Small intestine (tissue), 7 donors: ENCODE results near the gene UHMK1. TPM values are rescaled to one million over a fixed set of nuclear protein-coding genes. Genes with fewer than 3 reads are reported as not detected.

Experiments used
- DNase-seq, 2 donors: peaks; one replicate each; pipeline versions ENCODE4 v3.0.0 to v3.0.0-alpha.2; 2013
- FAIRE-seq: peaks from 2 replicates; lab custom pipeline; 2012; peaks lifted over from hg19 to GRCh38; lab: Jason Lieb, UNC
- H3K27ac ChIP-seq, 3 donors: one replicate each; pipeline ENCODE4 v1.5.1; 2013; ENCODE audit warnings: low read length in 2 of 3, mild to moderate bottlenecking in 2 of 3, control low read depth in 1 of 3, inconsistent platforms in 1 of 3, low read depth in 1 of 3, moderate library complexity in 1 of 3
- H3K27me3 ChIP-seq, 3 donors: one replicate each; pipeline ENCODE4 v1.6.1; 2013; ENCODE audit warnings: low read length in 3 of 3, inconsistent platforms in 1 of 3; ENCODE audit not compliant: control insufficient read depth in 3 of 3, insufficient read depth in 3 of 3
- H3K36me3 ChIP-seq, 3 donors: one replicate each; pipeline ENCODE4 v1.6.1; 2013; ENCODE audit warnings: low read length in 3 of 3, inconsistent platforms in 1 of 3, low read depth in 1 of 3, mild to moderate bottlenecking in 1 of 3, moderate library complexity in 1 of 3; ENCODE audit not compliant: control insufficient read depth in 3 of 3, insufficient read depth in 2 of 3
- H3K4me1 ChIP-seq, 3 donors: one replicate each; pipeline ENCODE4 v1.6.1; 2013; ENCODE audit warnings: low read length in 2 of 3, inconsistent platforms in 1 of 3, low read depth in 1 of 3, mild to moderate bottlenecking in 1 of 3, moderate library complexity in 1 of 3; ENCODE audit not compliant: control insufficient read depth in 3 of 3, insufficient read depth in 2 of 3
- H3K4me3 ChIP-seq, 3 donors: one replicate each; pipeline ENCODE4 v1.5.1; 2013; ENCODE audit warnings: low read length in 3 of 3, control low read depth in 1 of 3, inconsistent platforms in 1 of 3, low read depth in 1 of 3, mild to moderate bottlenecking in 1 of 3, moderate library complexity in 1 of 3
- H3K9me3 ChIP-seq, 2 donors: one replicate each; pipeline ENCODE4 v1.6.1; 2013; ENCODE audit warnings: low read depth in 1 of 2, low read length in 1 of 2; ENCODE audit not compliant: control insufficient read depth in 2 of 2, insufficient read depth in 1 of 2
- WGBS, 3 donors: extraction: QIAGEN DNeasy Blood & Tissue Kit; methylation state at CpG; one replicate each; pipeline ENCODE4 v1.1.7; 2013; 5-methylcytosine and 5-hydroxymethylcytosine counted together
- polyA plus RNA-seq, 4 donors: library from polyadenylated mRNA; stranded (reverse) in 3 of 4; unstranded in 1 of 4; fragments of 200-250 nt in 3 of 4; fragments of 120-200 nt in 1 of 4; gene quantifications; one replicate each; pipeline versions ENCODE4 v1.2.1 to v1.2.3, GENCODE V29; 2013
- donor health status: healthy with polysubstance abuse.
- donor health status: control.
- donor health status: control.
- donor health status: Bipolar disorder and iron deficiency.
- donor health status: healthy.

UHMK1 gene
- polyA plus RNA-seq, 4 donors = 13.0 to 40.8 (median 17.6) TPM

GRCh38 chr1:162535501-162535900 lies 37.9 kb downstream of the UHMK1 start:
- FAIRE-seq = no peak

DNA sequence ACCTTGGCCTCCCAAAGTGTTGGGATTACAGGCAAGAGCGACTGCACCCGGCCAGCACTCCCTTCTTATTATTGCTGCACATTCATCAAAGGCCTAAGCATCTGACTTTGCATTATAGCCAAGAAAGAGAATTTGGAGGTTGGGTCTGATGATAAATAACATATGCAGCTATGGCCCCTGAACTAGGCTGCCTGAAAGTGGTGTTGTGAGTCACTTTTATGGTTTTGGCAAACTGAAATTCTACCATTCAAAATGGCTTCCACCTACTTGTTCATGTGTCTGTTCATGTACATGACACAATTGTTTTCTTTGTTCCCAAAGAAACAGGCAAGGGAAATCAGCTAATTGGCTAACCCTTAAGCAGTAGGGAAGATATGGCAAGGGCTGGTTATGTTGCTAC lies 38.9 kb downstream of the UHMK1 start:
- no peak overlapping the region for H3K27ac ChIP-seq
- FAIRE-seq (no peak), DNase-seq (no peak)
- H3K9me3 ChIP-seq = peaks cover 0 to 2% of the 10 kb centered on the region in 2 donors
- H3K36me3 ChIP-seq = peaks cover 0 to under 1% (median 0%) of the 10 kb centered on the region in 3 donors
- 93 to 98% (median 97%) methylated on average over 2 of the region's 2 CpGs for WGBS, 3 donors
- no peak overlapping the region for H3K4me3 ChIP-seq
- H3K4me1 ChIP-seq = no peaks in the 10 kb centered on the region
- H3K27me3 ChIP-seq = no peaks in the 10 kb centered on the region

More at GRCh38 chr1:162535501-162535900, 37.9 kb downstream of the UHMK1 start:
- 28 to 59% (median 33%) methylated on average over 1 of the region's 1 CpG for WGBS, 3 donors
- Histone ChIP-seq H3K27me3 (no peaks in the 10 kb centered on the region), H3K27ac (no peak overlapping the region), H3K4me1 (no peaks in the 10 kb centered on the region), H3K36me3 (peaks cover 0 to 4% (median 0%) of the 10 kb centered on the region in 3 donors), H3K4me3 (no peak overlapping the region), H3K9me3 (no peaks in the 10 kb centered on the region)
- DNase-seq = no peak

DNA sequence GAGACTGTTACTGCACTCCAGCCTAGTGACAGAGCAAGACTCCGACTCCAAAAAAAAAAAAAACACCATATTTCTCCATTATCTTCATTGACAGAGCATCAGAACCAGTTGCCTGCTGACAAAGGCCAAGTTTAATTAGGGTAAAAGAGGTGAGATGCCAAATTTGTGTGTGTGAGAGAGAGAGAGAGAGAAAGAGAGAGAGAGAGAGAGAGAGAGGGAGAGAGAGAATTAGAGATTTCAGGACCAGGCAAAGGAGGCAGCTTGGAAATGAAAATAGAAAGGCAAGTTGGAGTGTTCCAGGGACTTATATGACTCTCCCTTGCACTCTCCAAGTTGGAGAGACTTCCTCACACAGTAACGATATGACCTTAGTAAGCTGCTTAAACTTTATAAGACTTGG lies 39.6 kb downstream of the UHMK1 start:
- FAIRE-seq (no peak), DNase-seq (no peak)
- no peak overlapping the region for H3K4me3 ChIP-seq
- H3K9me3 ChIP-seq = peaks cover 0 to 3% of the 10 kb centered on the region in 2 donors
- no peaks in the 10 kb centered on the region for H3K27me3 ChIP-seq
- WGBS, 3 donors = 69 to 81% (median 78%) methylated on average over 2 of the region's 2 CpGs
- H3K4me1 ChIP-seq = no peaks in the 10 kb centered on the region
- no peaks in the 10 kb centered on the region for H3K36me3 ChIP-seq
- H3K27ac ChIP-seq = no peak overlapping the region

DNA sequence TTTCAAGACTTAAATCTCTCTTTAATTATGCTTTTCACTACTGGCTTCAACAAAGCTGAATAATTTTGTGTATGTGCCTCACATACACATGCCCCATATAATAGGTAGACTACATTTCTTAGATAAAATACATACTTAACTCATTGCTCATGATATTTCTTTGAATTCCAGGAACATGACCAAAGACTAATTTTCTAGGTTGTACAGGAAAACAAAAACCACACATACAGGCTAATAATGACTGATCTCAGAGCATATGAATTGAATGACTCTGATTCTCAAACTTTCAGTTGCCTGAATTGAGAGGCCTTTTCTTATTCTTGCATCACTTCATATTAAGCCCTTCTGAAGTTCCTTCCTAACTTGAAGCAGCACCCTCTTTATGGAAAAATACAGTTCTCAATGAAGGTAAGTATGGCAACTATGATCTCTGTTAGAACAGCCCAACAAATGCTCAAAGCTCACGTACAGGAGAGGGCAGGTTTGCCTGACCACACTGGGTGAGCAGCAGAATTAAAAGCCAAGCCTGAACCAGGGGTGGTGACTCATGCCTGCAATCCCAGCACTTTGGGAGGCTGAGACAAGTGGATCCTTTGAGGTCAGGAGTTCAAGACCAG lies 41.3 kb downstream of the UHMK1 start:
- Histone ChIP-seq H3K27me3 (no peaks in the 10 kb centered on the region), H3K27ac (no peak overlapping the region), H3K4me3 (no peak overlapping the region), H3K4me1 (no peaks in the 10 kb centered on the region), H3K9me3 (peaks cover 0 to 11% of the 10 kb centered on the region in 2 donors), H3K36me3 (no peaks in the 10 kb centered on the region)
- 72 to 78% (median 74%) methylated on average over 1 of the region's 1 CpG for WGBS, 3 donors
- FAIRE-seq (no peak), DNase-seq (no peak)

DNA sequence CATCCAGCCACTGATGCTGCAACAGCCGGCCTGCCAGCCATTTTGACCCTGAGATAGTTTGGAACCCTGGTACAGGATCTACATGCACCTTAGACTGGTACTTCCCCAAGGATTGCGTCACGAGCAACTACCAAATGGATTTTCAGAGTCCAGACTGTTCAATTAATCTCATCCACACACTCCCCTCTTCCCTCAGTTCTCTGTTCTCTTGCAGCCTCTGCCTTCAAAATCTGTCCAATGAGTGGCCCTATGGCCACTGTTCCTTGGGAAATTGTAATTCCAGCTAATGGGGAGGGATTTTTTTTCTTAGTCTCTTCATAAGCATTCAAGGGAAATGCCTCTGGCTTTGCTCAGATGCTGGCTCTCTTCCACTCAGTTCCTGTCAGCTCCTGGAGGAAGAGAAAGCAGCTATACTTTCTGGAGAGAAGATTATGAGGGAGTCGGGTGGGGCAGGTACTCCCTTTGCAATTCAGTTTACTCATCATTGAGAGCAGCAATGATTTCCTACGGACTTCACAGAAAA lies 44.1 kb downstream of the UHMK1 start:
- H3K36me3 ChIP-seq = no peaks in the 10 kb centered on the region
- FAIRE-seq (no peak), DNase-seq (no peak)
- H3K27me3 ChIP-seq = no peaks in the 10 kb centered on the region
- H3K9me3 ChIP-seq = peaks cover 0 to 15% of the 10 kb centered on the region in 2 donors
- 63 to 87% (median 74%) methylated on average over 5 of the region's 5 CpGs for WGBS, 3 donors
- no peak overlapping the region for H3K27ac ChIP-seq
- no peak overlapping the region for H3K4me3 ChIP-seq
- no peaks in the 10 kb centered on the region for H3K4me1 ChIP-seq

- DNase-seq (no peak), FAIRE-seq (no peak)
- Histone ChIP-seq H3K27me3 (no peaks in the 10 kb centered on the region), H3K36me3 (no peaks in the 10 kb centered on the region), H3K4me1 (no peaks in the 10 kb centered on the region), H3K27ac (no peak overlapping the region), H3K9me3 (peaks cover 0 to 15% of the 10 kb centered on the region in 2 donors), H3K4me3 (no peak overlapping the region)
- 79 to 97% (median 96%) methylated on average over 3 of the region's 3 CpGs for WGBS, 3 donors
Measured at GRCh38 chr1:162543228-162543627, 45.6 kb downstream of the UHMK1 start.

DNA sequence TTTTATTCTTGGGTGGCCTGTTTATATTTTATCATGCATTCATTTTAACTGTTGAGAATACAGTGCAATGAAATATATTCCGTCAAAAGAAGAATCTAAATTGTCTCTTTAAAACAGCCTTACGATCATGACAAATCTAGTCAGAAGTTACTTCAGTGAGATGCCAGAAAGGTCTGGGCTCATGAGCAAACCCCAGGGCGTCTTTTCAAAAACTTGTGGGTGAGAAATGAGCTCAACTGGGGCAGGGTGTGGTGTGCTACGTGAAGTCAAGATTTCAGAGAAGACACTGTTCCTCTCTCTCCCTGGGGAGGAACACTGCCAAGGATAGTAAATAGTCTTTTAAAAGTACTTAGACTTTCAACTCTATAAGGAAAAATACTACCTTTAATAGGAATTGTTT lies 50.6 kb downstream of the UHMK1 start:
- no peak overlapping the region for H3K4me3 ChIP-seq
- H3K27ac ChIP-seq = no peak overlapping the region
- DNase-seq = no peak
- H3K4me1 ChIP-seq = no peaks in the 10 kb centered on the region
- H3K9me3 ChIP-seq = peaks cover 0 to 12% of the 10 kb centered on the region in 2 donors
- H3K27me3 ChIP-seq = no peaks in the 10 kb centered on the region
- no peaks in the 10 kb centered on the region for H3K36me3 ChIP-seq
- FAIRE-seq = no peak
- 66 to 90% (median 80%) methylated on average over 4 of the region's 4 CpGs for WGBS, 3 donors

- 77 to 84% (median 82%) methylated on average over 2 of the region's 2 CpGs for WGBS, 3 donors
- H3K4me1 ChIP-seq = no peaks in the 10 kb centered on the region
- no peak for DNase-seq
- H3K9me3 ChIP-seq = peaks cover 0 to 4% of the 10 kb centered on the region in 2 donors
- no peak overlapping the region for H3K4me3 ChIP-seq
- no peaks in the 10 kb centered on the region for H3K36me3 ChIP-seq
- no peak for FAIRE-seq
- no peak overlapping the region for H3K27ac ChIP-seq
- H3K27me3 ChIP-seq = no peaks in the 10 kb centered on the region
Measured at GRCh38 chr1:162549001-162549400, 51.4 kb downstream of the UHMK1 start.
